HG02852 (cell line): ENCODE measurements around the gene CDH4.
"Not testable (repeated sequence)": the region's sequence is repeated elsewhere in the genome, so short reads cannot be mapped to it uniquely, and the experiment has no call there.

ENCODE experiments used
- ATAC-seq: cut with Tn5 transposase; IDR thresholded peaks from one replicate; pipeline ENCODE4 v1.9.1; 2021; ENCODE audit warnings: mild to moderate bottlenecking, moderate library complexity; ENCODE audit not compliant: unreplicated experiment

The CDH4 gene

GRCh38 chr20:61972636-61973508 lies 720.8 kb downstream of the CDH4 start:
- no peak for ATAC-seq

- ATAC-seq = no peak
These were observed 721.7 kb downstream of the CDH4 start for GRCh38 chr20:61973515-61974356.

DNA sequence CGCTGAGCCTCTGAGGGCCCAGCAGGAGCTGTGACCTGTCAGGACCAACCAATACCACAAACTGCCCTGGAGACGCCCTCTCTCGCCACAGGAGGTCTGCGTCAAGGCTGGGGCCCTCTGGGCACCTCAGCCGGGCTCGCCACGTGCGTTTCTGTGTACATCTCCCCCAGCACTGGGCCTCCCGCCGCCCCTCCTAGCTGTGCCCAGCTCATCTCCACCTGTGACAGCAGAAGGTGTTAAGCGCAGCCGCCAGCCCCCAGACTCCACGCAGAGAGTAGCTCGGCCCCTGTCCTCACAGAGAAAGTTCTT lies 722.2 kb downstream of the CDH4 start:
- no peak for ATAC-seq

- no peak for ATAC-seq
These were observed 723.5 kb downstream of the CDH4 start for GRCh38 chr20:61975407-61976129.

DNA sequence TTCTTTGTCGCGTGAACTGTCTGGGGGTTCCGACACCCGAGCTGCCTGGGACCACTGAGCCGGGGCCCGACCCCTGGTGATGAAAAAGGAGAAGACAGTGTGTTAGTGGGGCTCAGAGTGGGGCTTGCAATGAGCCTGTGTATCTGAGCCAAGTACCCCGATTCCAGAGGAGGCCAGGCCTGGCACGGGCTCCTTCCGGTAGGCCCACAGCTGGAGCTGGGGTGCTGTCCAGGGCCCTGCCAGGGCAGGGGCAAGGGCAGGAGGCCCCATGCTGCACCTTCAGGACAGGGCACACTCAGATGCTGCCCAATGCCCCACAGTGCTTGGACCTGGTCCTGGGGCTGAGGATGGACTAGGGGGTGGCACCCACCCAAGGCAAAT lies 724.2 kb downstream of the CDH4 start:
- no peak for ATAC-seq

DNA sequence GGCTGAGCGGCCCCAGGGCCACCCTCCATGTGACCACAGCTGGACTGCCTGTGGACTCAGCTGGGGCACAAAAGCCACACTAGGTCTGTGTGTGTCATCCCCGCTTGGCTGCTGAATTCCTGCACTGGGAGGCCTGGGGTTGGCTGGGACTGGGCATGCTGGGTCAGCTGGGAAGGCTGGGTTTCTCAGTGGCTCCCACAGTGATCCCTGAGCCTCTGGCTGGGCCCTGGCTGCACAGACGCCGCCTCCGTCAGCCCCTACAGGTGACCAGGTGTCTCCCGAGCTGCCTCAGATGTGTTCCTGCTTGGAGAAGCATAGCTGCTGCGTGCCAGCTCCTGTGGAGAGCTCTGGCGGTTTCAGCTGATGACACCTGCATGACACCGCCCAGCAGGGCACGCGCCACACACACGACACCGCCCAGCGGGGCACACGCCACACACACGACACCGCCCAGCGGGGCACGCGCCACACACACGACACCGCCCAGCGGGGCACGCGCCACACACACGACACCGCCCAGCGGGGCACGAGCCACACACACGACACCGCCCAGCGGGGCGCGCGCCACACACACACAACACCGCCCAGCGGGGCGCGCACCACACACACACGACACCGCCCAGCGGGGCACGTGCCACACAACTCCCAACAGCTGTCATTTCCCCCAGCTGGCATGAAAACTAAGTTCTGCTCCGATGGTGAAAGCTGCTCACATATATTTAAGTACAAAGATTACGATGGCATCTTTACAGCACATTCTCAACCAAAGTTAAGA lies 724.8 kb downstream of the CDH4 start:
- no peak for ATAC-seq

- ATAC-seq = no peak
These were observed 725.3 kb downstream of the CDH4 start for GRCh38 chr20:61977419-61977786.

DNA sequence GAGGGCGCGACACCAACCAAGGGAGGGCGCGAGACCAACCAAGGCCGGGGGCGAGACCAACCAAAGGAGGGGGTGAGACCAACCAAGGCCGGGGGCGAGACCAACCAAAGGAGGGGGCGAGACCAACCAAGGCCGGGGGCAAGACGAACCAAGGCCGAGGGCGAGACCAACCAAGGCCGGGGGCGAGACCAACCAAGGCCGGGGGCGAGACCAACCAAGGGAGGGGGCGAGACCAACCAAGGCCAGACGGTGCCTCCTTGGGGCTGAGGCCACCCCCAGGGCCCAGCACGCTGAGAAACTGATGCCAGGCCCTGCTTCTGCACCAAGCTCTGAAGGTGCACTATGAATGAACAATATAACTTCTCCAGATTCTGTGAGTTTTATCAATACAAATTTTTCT lies 726.4 kb downstream of the CDH4 start:
- ATAC-seq = no peak

- no peak for ATAC-seq
These were observed 727.0 kb downstream of the CDH4 start for GRCh38 chr20:61979090-61979489.

DNA sequence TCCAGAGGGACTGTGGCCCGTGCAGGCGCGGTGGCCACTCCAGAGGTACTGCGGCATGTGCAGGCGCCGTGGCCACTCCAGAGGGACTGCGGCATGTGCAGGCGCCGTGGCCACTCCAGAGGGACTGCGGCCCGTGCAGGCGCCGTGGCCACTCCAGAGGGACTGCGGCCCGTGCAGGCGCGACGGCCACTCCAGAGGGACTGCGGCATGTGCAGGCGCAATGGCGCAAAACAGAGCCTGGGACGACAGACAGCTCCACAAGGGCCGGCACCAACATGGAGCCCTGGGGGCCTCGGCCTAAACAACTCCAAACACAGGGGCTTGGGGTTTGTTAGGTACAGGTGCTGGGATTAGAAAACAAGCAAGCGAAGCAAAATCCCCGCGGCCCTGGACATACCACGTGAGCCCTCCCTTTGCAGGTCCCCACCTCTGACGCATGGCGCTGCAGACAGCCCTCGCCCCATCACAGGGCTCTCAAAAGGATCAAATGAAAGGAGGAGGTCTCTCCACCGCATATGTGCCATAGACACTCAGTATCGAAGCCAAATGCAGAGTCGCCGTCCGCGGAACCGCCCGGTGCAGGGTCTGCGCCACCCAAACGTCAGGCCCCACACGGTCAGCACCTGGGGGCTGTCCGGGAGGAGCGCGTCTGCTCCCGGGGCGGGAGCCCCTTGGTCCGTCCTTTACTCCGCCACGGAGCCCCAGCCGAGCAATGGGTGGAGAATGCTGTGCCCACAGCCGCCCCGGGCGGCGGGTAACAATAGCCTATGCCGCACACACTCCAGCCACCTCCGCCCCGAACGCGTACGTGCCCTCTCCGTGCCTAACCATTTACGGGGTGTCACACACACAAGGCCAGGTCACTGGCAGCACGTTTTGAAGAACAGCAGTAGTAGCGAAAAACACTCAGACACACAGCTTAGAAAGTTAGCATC lies 727.9 kb downstream of the CDH4 start:
- ATAC-seq = no peak

DNA sequence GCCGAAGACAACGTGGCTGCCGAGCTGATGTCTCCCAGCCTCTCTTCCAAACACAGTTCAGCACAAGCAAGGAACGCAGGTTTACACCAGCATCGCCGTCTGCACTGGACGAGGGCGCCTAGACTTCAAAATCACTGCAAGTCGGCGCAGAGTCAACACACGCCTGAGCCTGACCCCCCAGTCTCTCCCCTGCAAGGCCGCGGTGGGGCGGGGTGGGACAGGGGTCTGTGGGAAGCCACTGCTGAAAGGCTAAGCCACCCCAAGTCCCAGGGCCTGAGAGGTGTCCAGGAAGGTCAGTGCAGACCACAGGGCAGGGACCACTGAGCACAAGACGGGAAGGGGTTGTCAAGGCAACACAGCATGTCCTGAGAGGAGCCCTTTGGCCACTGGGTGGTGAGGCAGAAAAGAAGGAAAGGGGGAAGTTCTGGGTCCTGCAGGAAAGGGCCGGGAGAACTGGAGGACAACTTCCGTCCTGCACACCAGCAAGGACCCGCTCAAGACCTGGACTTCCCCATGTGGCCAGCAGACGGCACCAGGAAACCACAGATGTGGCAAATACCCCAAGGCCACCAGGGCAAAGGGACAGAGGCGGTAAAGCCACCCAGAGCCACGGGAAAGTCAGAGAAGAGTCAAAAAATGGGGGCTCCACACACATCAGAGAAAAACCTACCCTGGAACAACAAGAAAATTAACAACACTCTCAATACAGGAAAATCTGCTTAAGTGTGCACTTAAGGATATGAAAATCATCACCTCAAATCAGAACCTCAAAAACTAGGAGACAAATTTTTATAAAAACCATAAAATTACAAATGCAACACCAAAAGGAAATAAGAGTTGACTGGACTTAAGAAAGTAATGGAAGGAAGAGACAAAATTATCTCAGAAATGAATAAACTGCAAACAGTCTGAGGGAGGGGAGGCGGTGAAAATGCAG lies 728.9 kb downstream of the CDH4 start:
- no peak for ATAC-seq

DNA sequence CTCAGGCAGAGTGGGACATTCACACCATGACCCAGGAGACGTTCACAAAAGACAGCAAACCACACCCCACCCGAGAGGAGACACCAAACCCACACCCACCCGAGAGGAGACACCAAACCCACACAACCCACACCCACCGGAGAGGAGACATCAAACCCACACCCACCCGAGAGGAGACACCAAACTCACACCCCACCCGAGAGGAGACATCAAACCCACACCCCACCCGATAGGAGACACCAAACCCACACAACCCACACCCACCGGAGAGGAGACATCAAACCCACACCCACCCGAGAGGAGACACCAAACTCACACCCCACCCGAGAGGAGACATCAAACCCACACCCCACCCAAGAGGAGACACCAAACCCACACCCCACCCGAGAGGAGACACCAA lies 729.6 kb downstream of the CDH4 start:
- not testable (repeated sequence) for ATAC-seq

DNA sequence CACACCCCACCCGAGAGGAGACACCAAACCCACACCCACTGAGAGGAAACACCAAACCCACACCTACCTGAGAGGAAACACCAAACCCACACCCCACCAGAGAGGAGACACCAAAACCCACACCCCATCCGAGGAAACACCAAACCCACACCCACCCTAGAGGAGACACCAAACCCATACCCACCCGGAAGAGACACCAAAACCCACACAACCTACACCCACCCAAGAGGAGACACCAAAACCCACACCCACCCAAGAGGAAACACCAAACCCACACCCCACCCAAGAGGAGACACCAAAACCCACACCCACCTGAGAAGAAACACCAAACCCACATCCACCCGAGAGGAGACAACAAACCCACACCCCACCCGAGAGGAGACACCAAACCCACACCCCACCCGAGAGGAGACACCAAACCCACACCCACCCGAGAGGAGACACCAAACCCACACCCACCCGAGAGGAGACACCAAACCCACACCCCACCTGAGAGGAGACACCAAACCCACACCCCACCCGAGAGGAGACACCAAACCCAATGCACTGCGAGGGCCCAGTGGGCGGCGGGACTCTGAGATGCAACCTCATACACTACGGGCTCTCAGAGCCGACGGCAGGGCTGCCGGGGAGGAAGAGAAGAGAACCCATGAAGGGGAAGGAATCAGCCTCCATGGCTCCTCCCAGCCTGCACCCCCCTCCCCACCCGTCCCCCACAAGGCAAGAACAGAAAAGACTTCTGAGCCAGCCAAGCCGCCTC lies 730.3 kb downstream of the CDH4 start:
- no peak for ATAC-seq

GRCh38 chr20:61982951-61983315 lies 730.9 kb downstream of the CDH4 start:
- ATAC-seq = no peak

DNA sequence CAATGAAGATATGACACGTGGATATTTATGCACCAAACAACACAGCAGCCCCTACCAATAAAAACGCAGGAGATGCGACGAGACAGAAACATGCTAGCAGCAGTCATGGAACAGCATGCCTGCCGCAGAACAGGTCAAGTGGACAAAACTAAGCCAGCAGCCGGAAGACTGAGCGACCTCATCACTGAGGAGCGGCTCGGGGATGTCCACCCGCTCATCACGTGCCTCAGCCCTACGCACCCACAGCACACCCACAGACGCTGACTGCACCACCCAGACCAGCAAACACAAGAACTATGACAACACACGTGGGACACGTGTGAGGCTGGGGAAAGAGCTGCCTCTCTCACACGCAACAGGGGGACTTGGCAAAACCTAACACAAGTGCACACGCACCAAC lies 731.9 kb downstream of the CDH4 start:
- no peak for ATAC-seq

DNA sequence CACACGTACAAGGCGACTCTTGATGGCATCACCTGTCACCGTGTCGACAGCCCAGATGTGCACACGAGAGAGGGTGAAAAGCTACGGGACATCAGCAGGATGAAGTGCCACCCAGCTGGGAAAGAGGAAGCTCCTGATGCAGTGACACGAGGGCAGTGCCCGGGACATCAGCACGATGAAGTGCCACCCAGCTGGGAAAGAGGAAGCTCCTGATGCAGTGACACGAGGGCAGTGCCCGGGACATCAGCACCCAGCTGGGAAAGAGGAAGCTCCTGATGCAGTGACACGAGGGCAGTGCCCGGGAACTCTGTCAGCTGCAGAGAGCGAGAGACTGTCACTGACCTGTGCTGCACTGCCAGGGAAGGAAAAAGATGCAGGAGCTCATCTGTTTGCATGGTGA lies 732.4 kb downstream of the CDH4 start:
- ATAC-seq = not testable (repeated sequence)

- ATAC-seq = no peak
These were observed 733.0 kb downstream of the CDH4 start for GRCh38 chr20:61985096-61985495.

DNA sequence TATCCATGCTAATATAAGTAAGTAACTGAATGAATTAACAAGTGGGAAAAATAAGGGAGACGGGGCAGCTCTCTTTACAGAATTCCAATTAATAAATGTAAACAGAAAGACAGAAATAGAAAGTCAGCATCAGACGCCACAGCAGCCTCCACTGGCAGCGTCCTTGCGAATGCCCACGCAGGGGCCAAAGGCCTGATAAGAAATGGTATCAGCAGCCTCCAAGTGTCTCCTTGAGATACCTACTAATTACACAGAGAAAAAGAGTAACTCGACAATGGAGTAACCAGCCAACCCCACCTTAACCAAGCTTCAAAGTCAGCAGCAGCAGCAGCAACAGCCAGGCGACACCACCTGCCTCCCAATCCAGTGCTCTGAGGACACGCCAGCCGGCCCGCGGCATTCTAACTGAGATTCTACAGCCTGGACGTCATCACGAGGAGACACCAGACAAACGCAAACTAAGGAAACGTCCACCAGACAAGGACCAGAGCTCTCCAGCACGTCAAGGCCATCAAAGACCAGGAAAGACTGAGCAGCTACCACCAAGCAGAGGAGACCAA lies 734.8 kb downstream of the CDH4 start:
- no peak for ATAC-seq
